ENCODE measurements around the gene KY. TPM values are rescaled to one million over a fixed set of nuclear protein-coding genes. Genes with fewer than 3 reads are reported as not detected.
A peak's percentile ranks its signal among the peaks of the same experiment; 100 is the strongest.

Gene KY
- total and polyA plus RNA-seq, 12 donors, result 1.3 to 21.1 (median 6.7) TPM

DNA sequence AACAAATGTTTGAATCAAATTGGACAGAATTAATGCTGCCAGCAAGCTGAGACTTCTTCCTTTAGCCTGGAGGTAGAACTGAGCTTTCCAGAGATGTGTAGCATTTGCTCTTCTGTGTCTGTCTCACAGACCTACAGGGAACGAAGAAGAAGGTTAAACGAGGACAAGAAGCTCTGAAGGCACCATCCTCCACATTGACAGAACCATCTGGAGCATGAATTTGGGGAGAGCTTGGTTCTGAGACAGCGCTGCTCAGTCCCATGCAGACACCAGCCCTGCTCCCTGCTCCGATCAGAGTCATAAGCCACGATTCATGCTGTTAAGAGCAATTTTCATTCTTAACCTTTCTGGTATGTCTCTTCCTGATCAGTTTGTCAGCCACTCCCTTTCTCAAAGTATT lies 7.7 kb upstream of the KY start:
- Histone ChIP-seq H3K27me3 (no peaks in the 10 kb centered on the region), H3K9me3 (replicated peaks in 1 of 3) (no peaks in the 10 kb centered on the region), H3K4me3 (no peak overlapping the region), H3K36me3 (replicated peaks in 1 of 2) (no peaks in the 10 kb centered on the region), H3K4me1 (replicated peaks in 1 of 2) (no peaks in the 10 kb centered on the region), H3K27ac (no peak overlapping the region)
- TF ChIP-seq, protein P1, sequence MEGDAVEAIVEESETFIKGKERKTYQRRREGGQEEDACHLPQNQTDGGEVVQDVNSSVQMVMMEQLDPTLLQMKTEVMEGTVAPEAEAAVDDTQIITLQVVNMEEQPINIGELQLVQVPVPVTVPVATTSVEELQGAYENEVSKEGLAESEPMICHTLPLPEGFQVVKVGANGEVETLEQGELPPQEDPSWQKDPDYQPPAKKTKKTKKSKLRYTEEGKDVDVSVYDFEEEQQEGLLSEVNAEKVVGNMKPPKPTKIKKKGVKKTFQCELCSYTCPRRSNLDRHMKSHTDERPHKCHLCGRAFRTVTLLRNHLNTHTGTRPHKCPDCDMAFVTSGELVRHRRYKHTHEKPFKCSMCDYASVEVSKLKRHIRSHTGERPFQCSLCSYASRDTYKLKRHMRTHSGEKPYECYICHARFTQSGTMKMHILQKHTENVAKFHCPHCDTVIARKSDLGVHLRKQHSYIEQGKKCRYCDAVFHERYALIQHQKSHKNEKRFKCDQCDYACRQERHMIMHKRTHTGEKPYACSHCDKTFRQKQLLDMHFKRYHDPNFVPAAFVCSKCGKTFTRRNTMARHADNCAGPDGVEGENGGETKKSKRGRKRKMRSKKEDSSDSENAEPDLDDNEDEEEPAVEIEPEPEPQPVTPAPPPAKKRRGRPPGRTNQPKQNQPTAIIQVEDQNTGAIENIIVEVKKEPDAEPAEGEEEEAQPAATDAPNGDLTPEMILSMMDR (IDR thresholded peaks at IDR 0.05), result no peak
- no peak for TF ChIP-seq POLR2A (IDR thresholded peaks at IDR 0.05)
- no peak for DNase-seq
- intact Hi-C loops (cut with DNase I), result no loop called here
- 65 to 80% (median 78%) methylated on average over 5 of the region's 5 CpGs for WGBS, 4 donors

DNA sequence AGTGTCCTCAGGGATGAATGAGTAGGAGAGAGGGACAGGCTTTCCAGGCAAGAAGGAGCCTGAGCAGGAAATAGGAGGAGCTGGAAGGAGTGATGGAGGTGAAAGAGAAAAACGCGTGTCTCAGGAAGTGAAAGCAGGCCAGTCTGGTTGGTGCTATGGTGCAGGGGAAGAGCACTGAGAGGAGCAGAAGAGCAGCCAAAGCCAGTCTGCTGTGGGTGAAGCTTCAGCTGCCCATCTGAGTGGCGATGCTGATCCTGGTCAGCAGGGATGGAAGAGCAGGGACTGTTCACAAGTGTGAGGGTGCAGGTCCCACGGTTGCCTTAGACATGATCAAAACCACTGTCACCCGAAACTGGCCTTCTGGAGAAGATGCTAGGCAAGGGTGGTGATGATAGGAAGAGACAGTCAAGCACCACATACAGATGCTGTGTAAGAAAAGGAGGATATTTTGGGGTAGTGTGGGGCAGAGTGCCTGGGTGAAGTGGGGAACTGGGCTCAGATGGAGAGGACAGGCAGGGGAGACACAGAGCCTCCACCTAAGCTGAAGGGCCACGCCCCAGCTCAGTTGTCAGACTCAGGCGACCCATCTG lies 5.5 kb upstream of the KY start:
- Histone ChIP-seq H3K27me3 (no peaks in the 10 kb centered on the region), H3K9me3 (replicated peaks in 1 of 3) (no peaks in the 10 kb centered on the region), H3K4me3 (no peak overlapping the region), H3K36me3 (replicated peaks in 1 of 2) (no peaks in the 10 kb centered on the region), H3K4me1 (replicated peaks in 1 of 2) (peaks cover 4 to 7% of the 10 kb centered on the region in 2 donors), H3K27ac (no peak overlapping the region)
- intact Hi-C loops (cut with DNase I), result no loop called here
- 72 to 81% (median 80%) methylated on average over 7 of the region's 7 CpGs for WGBS, 4 donors
- TF ChIP-seq, protein P1 (IDR thresholded peaks at IDR 0.05), result no peak
- TF ChIP-seq POLR2A (IDR thresholded peaks at IDR 0.05), result no peak
- peak in 1 of 7 donors; percentile 21 for DNase-seq

DNA sequence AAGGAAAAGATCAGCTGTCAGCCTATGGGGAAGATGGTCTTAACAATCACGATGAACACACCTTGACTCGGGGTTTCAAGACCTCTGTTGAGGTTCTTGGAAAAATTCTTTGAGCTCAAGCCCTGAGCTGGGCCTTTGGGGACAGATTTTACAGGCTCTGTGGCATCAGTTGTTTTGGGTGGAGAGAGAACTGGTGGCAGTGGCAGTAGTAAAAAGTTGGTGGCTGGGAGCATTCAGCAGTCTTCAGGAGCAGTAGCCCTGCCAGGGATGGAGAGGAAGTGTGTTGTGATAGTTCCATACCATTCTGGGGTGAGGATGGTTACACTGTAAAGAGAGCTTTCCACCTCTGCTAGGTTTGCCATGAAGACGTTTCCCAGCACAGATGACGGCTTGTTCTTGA lies 4.9 kb upstream of the KY start:
- TF ChIP-seq POLR2A (IDR thresholded peaks at IDR 0.05), result no peak
- TF ChIP-seq, protein P1 (IDR thresholded peaks at IDR 0.05), result no peak
- intact Hi-C loops (cut with DNase I), result no loop called here
- Histone ChIP-seq H3K27ac (no peak overlapping the region), H3K27me3 (no peaks in the 10 kb centered on the region), H3K9me3 (replicated peaks in 1 of 3) (no peaks in the 10 kb centered on the region), H3K36me3 (replicated peaks in 1 of 2) (no peaks in the 10 kb centered on the region), H3K4me3 (no peak overlapping the region), H3K4me1 (replicated peaks in 1 of 2) (peaks cover 6 to 12% of the 10 kb centered on the region in 2 donors)
- 58 to 90% (median 84%) methylated on average over 3 to 4 of the region's 4 CpGs for WGBS, 4 donors
- peak in 1 of 7 donors; percentile 30 for DNase-seq

DNA sequence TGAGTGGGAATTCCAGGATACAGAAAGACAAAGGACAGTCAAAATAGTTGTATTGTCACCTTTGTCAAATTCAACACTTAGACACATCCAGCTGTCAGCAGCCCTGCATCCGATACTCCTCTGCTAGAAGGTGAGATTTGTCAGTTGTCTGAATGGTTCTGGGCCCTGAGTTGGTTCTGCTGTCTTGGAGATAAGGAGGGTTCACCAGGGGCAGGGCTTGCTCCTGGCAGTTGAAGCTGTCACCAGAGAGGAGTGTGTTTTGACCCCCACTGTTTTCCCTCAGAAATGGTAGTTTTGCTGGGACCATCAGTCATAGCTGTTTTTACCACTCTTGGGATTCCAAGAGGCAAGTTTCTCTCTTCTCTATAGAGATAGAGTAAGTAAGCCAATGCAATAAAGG lies 3.2 kb upstream of the KY start:
- intact Hi-C loops (cut with DNase I), result no loop called here
- 87 to 98% (median 93%) methylated on average over 1 of the region's 1 CpG for WGBS, 4 donors
- DNase-seq, result no peak

More for the DNA sequence above, 3.2 kb upstream of the KY start:
- TF ChIP-seq, protein P1 (IDR thresholded peaks at IDR 0.05), result no peak
- no peak for TF ChIP-seq POLR2A (IDR thresholded peaks at IDR 0.05)
- H3K36me3 ChIP-seq (replicated peaks in 1 of 2), result no peaks in the 10 kb centered on the region
- no peaks in the 10 kb centered on the region for H3K9me3 ChIP-seq (replicated peaks in 1 of 3)
- no peaks in the 10 kb centered on the region for H3K27me3 ChIP-seq
- peaks cover 6 to 20% of the 10 kb centered on the region in 2 donors for H3K4me1 ChIP-seq (replicated peaks in 1 of 2)
- H3K27ac ChIP-seq, result no peak overlapping the region
- H3K4me3 ChIP-seq, result no peak overlapping the region

All from adrenal gland (tissue), 12 donors.